Gastrocnemius medialis (tissue), 4 donors: Measurements from ENCODE around the gene DUS4L.

Experiments used
- POLR2A ChIP-seq, 2 donors: fragments of 450-650 bp; IDR thresholded peaks; one replicate each; pipeline ENCODE4 v1.6.1; 2017; ENCODE audit warnings: antibody characterized with exemption in 2 of 2, mild to moderate bottlenecking in 2 of 2, moderate library complexity in 2 of 2
- TF ChIP-seq, protein P1 (sequence below), 5 experiments: fragments of 450-650 bp in 3 of 5; fragments of 200-600 bp in 2 of 5; sonication (generic) in 2 of 5; IDR thresholded peaks in 4 of 5; conservative IDR thresholded peaks in 1 of 5; 1 replicate in 4 of 5; 2 replicates in 1 of 5; pipeline ENCODE4 v1.5.1; 2016 to 2019; ENCODE audit warnings: antibody characterized with exemption in 5 of 5, mild to moderate bottlenecking in 3 of 5, moderate library complexity in 3 of 5

- TF ChIP-seq, protein P1, sequence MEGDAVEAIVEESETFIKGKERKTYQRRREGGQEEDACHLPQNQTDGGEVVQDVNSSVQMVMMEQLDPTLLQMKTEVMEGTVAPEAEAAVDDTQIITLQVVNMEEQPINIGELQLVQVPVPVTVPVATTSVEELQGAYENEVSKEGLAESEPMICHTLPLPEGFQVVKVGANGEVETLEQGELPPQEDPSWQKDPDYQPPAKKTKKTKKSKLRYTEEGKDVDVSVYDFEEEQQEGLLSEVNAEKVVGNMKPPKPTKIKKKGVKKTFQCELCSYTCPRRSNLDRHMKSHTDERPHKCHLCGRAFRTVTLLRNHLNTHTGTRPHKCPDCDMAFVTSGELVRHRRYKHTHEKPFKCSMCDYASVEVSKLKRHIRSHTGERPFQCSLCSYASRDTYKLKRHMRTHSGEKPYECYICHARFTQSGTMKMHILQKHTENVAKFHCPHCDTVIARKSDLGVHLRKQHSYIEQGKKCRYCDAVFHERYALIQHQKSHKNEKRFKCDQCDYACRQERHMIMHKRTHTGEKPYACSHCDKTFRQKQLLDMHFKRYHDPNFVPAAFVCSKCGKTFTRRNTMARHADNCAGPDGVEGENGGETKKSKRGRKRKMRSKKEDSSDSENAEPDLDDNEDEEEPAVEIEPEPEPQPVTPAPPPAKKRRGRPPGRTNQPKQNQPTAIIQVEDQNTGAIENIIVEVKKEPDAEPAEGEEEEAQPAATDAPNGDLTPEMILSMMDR (IDR thresholded peaks at IDR 0.05 in 4 of 5, conservative IDR thresholded peaks at IDR 0.05 in 1 of 5), result no peak
- no peak for TF ChIP-seq POLR2A (IDR thresholded peaks at IDR 0.05)
These were observed 29.2 kb downstream of the DUS4L start for GRCh38 chr7:107593025-107593410.
